ENCODE data around the gene UBE2V1. TPM values are rescaled to one million over a fixed set of nuclear protein-coding genes. Genes with fewer than 3 reads are reported as not detected.
"Not testable (repeated sequence)": the region's sequence is repeated elsewhere in the genome, so short reads cannot be mapped to it uniquely, and the experiment has no call there.

UBE2V1 gene
- total and polyA plus RNA-seq, 10 of the 15 experiments (the other 5 are each of a cell fraction or from before 2014, with no cell fraction given), result 51.8 to 219 (median 141) TPM

- H3K36me3 ChIP-seq (ENCODE audit: control insufficient read depth in 2 of 2, insufficient read depth in 2 of 2, low read length in 1 of 2), result peaks cover 7 to 11% of the 10 kb centered on the region in 2 experiments
- H3K4me3 ChIP-seq, result no peak overlapping the region
- TF ChIP-seq HDAC6 (IDR thresholded peaks at IDR 0.05; ENCODE audit: unreplicated experiment) (no peak), POLR2A (IDR thresholded peaks at IDR 0.05; ENCODE audit: low read depth, low read length) (0 out of 2 replicates have a peak, but pooled peaks have one; percentile 29), MEF2B (IDR thresholded peaks at IDR 0.05; ENCODE audit: partially characterized antibody, poor library complexity, severe bottlenecking) (no peak)
- H3K79me2 ChIP-seq (ENCODE audit: control insufficient read depth, insufficient read depth, low read length), result peaks cover 4% of the 10 kb centered on the region
- no peak overlapping the region for H3K27ac ChIP-seq (ENCODE audit: control insufficient read depth, insufficient read depth)
- no peak overlapping the region for H3K9ac ChIP-seq (ENCODE audit: control insufficient read depth, insufficient read depth, low read length)
- intact Hi-C loops (cut with micrococcal nuclease; ENCODE audit: unreplicated experiment) (no loop called here), in situ Hi-C loops (cut with MboI) (no loop called here)
- ChIA-PET SMC1A (ENCODE audit: uncharacterized antibody, unreplicated experiment) (interaction anchor here (0.6 to 1.6 kb wide), 5 partner anchors 14 to 101 kb away, joined by 3 to 4 read pairs (median 3); no protein-coding TSS in a partner anchor), CTCF (interaction anchor here (0.9 to 5.5 kb wide), 8 partner anchors 10 to 107 kb away, joined by 3 to 57 read pairs (median 13); partner anchors contain the start of genes SNAI1 and UBE2V1), POLR2A (interaction anchor here (0.5 kb wide), 1 partner anchor 62 kb away, joined by 3 read pairs; no protein-coding TSS in a partner anchor), RAD21 (ENCODE audit: unreplicated experiment) (interaction anchor here (1.1 to 5.0 kb wide), 4 partner anchors 12 to 79 kb away, joined by 3 to 22 read pairs (median 4); no protein-coding TSS in a partner anchor)
- ATAC-seq, result no peak
- no peak for FAIRE-seq
- DNase-seq (ENCODE audit: low read depth, low spot score), result no peak
- peaks cover 6% of the 10 kb centered on the region for H3K4me1 ChIP-seq (ENCODE audit: control insufficient read depth, insufficient read depth, low read length)
- no peak overlapping the region for H2AFZ ChIP-seq (ENCODE audit: control insufficient read depth, low read depth, low read length)
- WGBS (ENCODE audit: insufficient coverage, insufficient replicate concordance, low lambda C conversion rate, missing lambda C conversion rate), result 96% methylated on average over 6 of the region's 7 CpGs
- no peak overlapping the region for H3K4me2 ChIP-seq (ENCODE audit: control insufficient read depth, insufficient read depth)
- H3K27me3 ChIP-seq (replicated peaks in 1 of 2; ENCODE audit: control insufficient read depth in 2 of 2, insufficient read depth in 2 of 2, low read length in 1 of 2), result no peaks in the 10 kb centered on the region
- no TSS peak for BruUV-seq (replicated peaks)
- H4K20me1 ChIP-seq (ENCODE audit: control insufficient read depth, insufficient read depth), result no peaks in the 10 kb centered on the region
- H3K9me3 ChIP-seq (replicated peaks; ENCODE audit: control insufficient read depth, insufficient read depth, low read length), result no peaks in the 10 kb centered on the region
These were observed 29.9 kb downstream of the UBE2V1 start for GRCh38 chr20:50083034-50083433.

DNA sequence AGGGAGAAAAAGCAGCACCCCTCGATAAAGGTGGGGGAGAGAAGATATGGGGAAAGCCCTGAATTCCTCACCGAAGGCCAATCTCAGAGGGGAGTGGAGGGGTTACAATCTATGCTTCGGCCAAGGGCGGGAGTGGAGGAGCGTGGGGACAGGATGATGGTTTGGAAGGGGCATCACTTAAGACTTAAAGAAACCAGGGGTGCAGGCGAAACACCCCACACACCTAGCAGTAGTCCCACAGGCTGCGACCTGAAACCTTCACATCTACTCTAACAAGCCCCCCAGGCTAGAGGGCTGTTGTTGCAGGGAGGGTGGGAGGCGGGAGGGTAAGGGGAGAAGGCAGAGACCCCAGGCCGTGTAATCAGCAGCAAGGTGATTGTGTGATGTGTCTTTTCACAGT lies 30.9 kb downstream of the UBE2V1 start:
- POLR2A ChIA-PET, result interaction anchor here (0.6 kb wide), 1 partner anchor 25 kb away, joined by 6 read pairs; no protein-coding TSS in a partner anchor
- H3K79me2 ChIP-seq (ENCODE audit: control insufficient read depth, insufficient read depth, low read length); ATAC-seq; H3K36me3 ChIP-seq (ENCODE audit: control insufficient read depth in 2 of 2, insufficient read depth in 2 of 2, low read length in 1 of 2); H3K4me2 ChIP-seq (ENCODE audit: control insufficient read depth, insufficient read depth); H3K27me3 ChIP-seq (replicated peaks in 1 of 2; ENCODE audit: control insufficient read depth in 2 of 2, insufficient read depth in 2 of 2, low read length in 1 of 2); DNase-seq (ENCODE audit: low read depth, low spot score); intact Hi-C loops (cut with micrococcal nuclease; ENCODE audit: unreplicated experiment); H3K9me3 ChIP-seq (replicated peaks; ENCODE audit: control insufficient read depth, insufficient read depth, low read length); H3K4me1 ChIP-seq (ENCODE audit: control insufficient read depth, insufficient read depth, low read length); FAIRE-seq; H3K9ac ChIP-seq (ENCODE audit: control insufficient read depth, insufficient read depth, low read length); H4K20me1 ChIP-seq (ENCODE audit: control insufficient read depth, insufficient read depth); H3K4me3 ChIP-seq; in situ Hi-C loops (cut with MboI); BruUV-seq (replicated peaks); H2AFZ ChIP-seq (ENCODE audit: control insufficient read depth, low read depth, low read length); H3K27ac ChIP-seq (ENCODE audit: control insufficient read depth, insufficient read depth): not testable (repeated sequence)
- SMC1A ChIA-PET (ENCODE audit: uncharacterized antibody, unreplicated experiment), result interaction anchor here (1.3 kb wide), 1 partner anchor 15 kb away, joined by 3 read pairs; no protein-coding TSS in a partner anchor
- 99% methylated on average over 9 of the region's 9 CpGs for WGBS (ENCODE audit: insufficient coverage, insufficient replicate concordance, low lambda C conversion rate, missing lambda C conversion rate)
- CTCF ChIA-PET, result interaction anchor here (3.5 to 5.5 kb wide), 2 partner anchors 12 to 102 kb away, joined by 36 to 52 read pairs; partner anchors contain the start of gene SNAI1
- RAD21 ChIA-PET (ENCODE audit: unreplicated experiment), result interaction anchor here (5.0 kb wide), 1 partner anchor 11 kb away, joined by 22 read pairs; no protein-coding TSS in a partner anchor

All from GM12878 (cell line).